Measurements from ENCODE around the gene RIMOC1.

Gene RIMOC1, protein sequence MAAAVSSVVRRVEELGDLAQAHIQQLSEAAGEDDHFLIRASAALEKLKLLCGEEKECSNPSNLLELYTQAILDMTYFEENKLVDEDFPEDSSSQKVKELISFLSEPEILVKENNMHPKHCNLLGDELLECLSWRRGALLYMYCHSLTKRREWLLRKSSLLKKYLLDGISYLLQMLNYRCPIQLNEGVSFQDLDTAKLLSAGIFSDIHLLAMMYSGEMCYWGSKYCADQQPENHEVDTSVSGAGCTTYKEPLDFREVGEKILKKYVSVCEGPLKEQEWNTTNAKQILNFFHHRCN

GRCh38 chr5:41903892-41904799 is at the start of gene RIMOC1:
TSS of gene RIMOC1 (plus strand) at chr5:41904344. CDS start at chr5:41904368, 24 bp downstream.
- DNase-seq = peak; percentile 95

GRCh38 chr5:41856644-41857491 is 47.3 kb upstream of the RIMOC1 start:
- peak; percentile 37 to 38 for DNase-seq

GRCh38 chr5:41857989-41858388 is 46.2 kb upstream of the RIMOC1 start:
- no peak for DNase-seq

GRCh38 chr5:41858890-41859289 is 45.3 kb upstream of the RIMOC1 start:
- DNase-seq = no peak

DNA sequence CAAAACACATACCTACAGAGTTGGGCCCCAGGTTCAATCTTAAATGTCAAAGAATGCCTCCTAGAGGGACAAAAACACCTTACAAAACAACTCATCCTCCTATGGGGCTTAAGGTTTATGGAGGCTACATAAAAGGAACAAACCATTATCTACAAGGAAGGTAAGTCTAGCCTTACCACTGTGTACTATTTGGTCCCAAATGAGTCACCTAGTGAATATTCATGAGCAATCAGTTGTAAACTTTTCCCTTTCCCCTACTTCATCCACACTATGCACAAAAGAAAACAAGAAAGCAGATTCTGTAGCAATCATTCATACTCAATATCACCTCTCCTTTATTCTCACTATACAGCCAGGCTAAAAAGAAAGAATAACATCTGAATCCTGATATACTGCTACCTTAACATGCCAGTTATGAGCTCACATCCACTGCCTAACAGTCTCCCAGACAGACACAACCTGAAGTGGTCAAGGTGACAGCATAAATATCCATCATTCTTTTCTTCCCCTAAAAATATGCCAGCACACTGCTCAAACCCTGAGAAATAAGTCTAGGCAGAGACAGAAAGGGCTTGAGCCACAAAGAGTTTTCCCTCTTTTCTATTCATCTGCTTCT is 40.2 kb upstream of the RIMOC1 start:
- no peak for DNase-seq

GRCh38 chr5:41869151-41869723 is 34.9 kb upstream of the RIMOC1 start:
- no peak for DNase-seq

- DNase-seq = peak; percentile 93 to 94
These were observed 34.2 kb upstream of the RIMOC1 start, which contains the start of gene OXCT1 for GRCh38 chr5:41869724-41870626. TSS of gene OXCT1 (minus strand) at chr5:41870425. CDS start at chr5:41870358, 67 bp downstream.

GRCh38 chr5:41870627-41871048 is 33.5 kb upstream of the RIMOC1 start:
- DNase-seq = no peak

- DNase-seq = no peak
These were observed 32.3 kb upstream of the RIMOC1 start for GRCh38 chr5:41871852-41872251.

GRCh38 chr5:41874512-41875060 is 29.6 kb upstream of the RIMOC1 start:
- DNase-seq = no peak

- DNase-seq = no peak
These were observed 29.0 kb upstream of the RIMOC1 start for GRCh38 chr5:41875121-41875520.

GRCh38 chr5:41876678-41877077 is 27.5 kb upstream of the RIMOC1 start:
- DNase-seq = no peak

DNA sequence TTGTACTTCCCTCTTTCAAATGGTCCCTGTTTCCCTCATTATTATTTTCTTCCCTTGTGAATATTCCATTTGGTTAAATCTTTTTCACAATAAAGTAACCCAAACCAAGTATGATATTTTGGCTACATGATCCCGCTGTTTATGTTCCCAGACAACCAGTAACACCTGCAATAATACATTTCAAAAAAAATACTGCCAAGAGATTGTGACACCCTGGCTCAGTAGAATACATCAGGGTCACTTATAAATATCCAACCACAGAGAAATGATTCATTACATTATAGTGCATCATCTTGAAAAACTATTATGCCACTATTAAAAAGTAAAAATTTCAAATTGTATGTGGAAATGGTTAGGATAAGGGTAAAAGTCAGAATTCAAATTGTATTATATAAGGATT is 26.7 kb upstream of the RIMOC1 start:
- no peak for DNase-seq

- DNase-seq = no peak
These were observed 26.0 kb upstream of the RIMOC1 start for GRCh38 chr5:41878173-41878572.

GRCh38 chr5:41878643-41879478 is 25.3 kb upstream of the RIMOC1 start:
- DNase-seq = no peak

GRCh38 chr5:41882765-41883164 is 21.4 kb upstream of the RIMOC1 start:
- no peak for DNase-seq

GRCh38 chr5:41883243-41883642 is 20.9 kb upstream of the RIMOC1 start:
- no peak for DNase-seq

- no peak for DNase-seq
These were observed 20.2 kb upstream of the RIMOC1 start for GRCh38 chr5:41883936-41884335.

- no peak for DNase-seq
These were observed 18.9 kb upstream of the RIMOC1 start for GRCh38 chr5:41885286-41885685.

Data from activated CD4-positive, alpha-beta T cell treated with anti-CD3 and anti-CD28 coated beads, Interleukin-2, amount 50 U/mL, for 4 hours (primary cell).